Activated CD4-positive, CD25-positive, alpha-beta regulatory T cell treated with anti-CD3 and anti-CD28 coated beads, Interleukin-2, amount 50 U/mL, for 72 hours (primary cell): ENCODE data around the gene SLC22A3.
"Not testable (repeated sequence)": the region's sequence is repeated elsewhere in the genome, so short reads cannot be mapped to it uniquely, and the experiment has no call there.

Source experiments
- DNase-seq: peaks from one replicate; pipeline ENCODE4 v3.0.0; 2021

Gene SLC22A3

GRCh38 chr6:160449787-160450186 is 101.6 kb downstream of the SLC22A3 start:
- not testable (repeated sequence) for DNase-seq

DNA sequence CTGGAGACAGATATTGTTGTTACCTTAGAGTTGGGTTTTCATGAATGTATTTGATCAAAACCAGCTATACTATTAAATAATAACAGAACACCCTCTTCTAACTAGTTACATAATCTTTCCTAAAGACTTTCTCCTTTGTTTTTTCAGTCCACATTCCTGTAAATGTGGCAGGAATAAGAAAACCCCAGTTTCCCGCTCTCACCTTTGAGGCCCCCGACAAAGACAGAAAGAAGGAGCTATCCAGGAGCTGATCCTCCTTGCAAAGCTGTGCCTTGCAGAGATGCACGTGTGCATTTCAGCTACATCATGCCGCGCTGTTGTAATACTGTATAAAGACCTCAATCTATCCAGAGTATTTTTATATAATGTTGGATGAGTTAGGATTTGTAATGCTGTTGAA is 102.7 kb downstream of the SLC22A3 start:
- DNase-seq = no peak

- DNase-seq = no peak
Observed at GRCh38 chr6:160454303-160454702, 106.1 kb downstream of the SLC22A3 start.

DNA sequence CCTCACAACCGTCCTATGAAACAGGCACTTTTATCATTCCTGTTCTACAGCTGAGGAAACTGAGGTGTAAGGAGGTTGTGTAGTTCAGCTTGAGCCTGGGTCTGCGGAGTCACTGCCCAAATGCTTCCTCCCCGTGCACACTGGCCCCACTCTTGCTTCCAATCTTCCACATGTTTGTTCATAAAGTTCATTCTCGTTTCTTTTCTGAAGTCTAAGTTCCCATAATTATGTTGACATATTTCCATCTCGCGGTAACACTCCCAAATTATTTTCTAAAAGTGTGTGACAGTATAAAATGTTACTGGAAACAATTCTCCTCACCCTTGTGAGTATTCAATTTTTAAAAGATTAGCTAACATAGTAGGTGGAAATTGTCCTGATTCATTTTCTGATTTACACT is 106.9 kb downstream of the SLC22A3 start:
- no peak for DNase-seq

DNA sequence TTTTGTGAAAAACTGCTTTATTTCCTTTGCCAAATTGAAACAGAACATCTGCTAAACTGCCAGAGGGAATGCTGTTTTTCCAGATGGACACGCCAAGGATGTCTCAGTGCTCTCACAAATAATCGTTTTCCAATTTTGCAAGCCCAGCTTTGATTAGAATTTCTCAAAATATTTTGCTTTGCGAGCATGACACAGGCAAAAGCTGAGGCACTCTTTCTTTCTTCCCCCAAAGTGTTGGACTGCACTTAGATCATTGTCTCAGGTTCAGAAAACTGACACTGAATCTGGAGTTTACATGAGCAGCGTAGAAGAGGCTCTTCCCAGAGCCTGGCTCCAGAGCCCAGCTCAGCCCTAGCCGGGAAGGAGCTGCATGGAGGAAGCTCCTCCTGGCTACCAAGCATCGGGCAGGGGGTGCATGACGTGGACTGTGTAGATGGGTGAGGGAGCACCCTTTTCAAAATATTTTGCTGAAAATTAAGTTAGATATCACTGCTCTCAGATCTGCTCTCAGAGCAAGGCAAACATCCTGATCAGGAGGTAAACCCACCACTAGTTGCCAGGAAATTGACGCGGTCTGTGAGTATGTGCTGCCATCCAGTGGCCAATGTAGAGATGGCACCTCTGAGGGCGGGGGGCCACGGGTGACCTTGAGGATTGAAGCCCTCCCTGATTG is 107.5 kb downstream of the SLC22A3 start:
- peak; percentile 74 for DNase-seq

DNA sequence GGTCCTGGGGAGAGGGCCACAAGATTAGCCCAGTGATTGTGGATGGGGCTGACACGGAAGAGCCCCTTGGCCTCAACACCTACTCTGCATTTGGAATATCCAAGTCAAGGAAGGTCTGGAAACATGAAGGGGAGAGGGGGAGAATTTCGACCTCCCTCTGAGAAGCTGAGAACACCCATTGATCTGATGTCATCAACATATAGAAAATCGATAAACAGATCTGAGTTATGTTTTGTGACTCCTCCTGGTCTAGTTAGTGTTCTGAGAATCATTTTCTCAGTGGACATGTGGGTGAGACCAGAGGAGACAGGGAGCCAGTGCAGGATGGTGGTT is 108.0 kb downstream of the SLC22A3 start:
- no peak for DNase-seq

DNA sequence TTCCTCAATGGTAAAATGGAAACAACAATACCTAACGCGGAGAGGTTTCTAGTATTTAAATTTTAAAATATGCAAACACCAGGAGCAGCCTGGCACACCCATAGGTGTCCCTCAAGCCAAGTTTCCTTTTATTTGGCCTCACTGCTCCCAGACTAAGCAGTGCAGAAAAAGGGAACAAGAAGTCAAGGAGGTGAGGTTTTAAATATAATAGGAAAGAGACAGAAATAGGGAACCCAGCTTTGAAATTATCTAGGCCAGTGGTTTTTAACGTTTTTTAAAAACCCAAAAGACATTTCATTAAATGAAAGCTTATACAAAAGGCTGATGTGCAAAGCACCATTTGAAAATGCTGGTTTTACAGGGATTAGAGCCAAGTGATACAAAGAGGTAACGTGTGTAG is 109.6 kb downstream of the SLC22A3 start:
- DNase-seq = no peak

GRCh38 chr6:160461641-160462040 is 113.5 kb downstream of the SLC22A3 start:
- no peak for DNase-seq

DNA sequence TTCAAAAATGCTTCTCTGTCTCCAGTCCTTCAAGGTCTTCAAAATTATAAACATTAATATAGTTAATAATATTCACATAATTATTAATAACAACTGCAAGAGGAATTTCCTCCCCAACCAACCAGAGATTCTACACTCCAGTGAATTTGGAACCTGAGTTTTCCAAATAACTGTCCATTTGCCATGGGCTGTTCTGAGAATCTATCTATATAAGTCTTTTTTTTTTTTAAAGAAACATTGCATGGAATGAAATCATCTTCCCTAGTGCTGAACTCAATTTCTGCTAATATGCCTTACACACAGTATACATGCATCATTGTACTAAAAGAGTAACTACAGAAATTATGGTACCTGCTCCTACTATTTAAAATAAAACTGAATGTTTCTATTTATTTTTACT is 113.9 kb downstream of the SLC22A3 start:
- no peak for DNase-seq

- DNase-seq = peak; percentile 38
Observed at GRCh38 chr6:160462551-160463109, 114.5 kb downstream of the SLC22A3 start.

DNA sequence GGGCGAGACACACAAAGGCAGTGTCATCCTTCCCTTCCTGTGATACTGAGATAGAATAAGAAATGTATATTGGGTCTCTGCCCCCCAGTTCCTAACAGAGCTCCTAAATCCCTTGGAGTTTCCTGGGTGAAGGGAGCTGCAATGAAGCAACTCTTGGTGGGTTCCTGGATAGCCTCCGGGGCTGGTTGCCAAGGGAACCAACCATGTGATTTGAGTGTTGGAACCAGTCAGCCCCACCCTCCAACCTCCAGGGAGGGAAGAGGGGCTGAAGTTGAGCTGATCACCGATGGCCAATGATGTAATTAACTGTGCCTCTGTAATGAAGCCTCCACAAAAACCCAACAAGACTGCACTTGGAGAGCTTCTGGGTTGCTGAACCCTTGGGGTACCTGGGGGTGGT is 116.6 kb downstream of the SLC22A3 start:
- DNase-seq = no peak

- not testable (repeated sequence) for DNase-seq
Observed at GRCh38 chr6:160467261-160467871, 119.2 kb downstream of the SLC22A3 start.

GRCh38 chr6:160469153-160469552 is 121.0 kb downstream of the SLC22A3 start:
- DNase-seq = no peak

DNA sequence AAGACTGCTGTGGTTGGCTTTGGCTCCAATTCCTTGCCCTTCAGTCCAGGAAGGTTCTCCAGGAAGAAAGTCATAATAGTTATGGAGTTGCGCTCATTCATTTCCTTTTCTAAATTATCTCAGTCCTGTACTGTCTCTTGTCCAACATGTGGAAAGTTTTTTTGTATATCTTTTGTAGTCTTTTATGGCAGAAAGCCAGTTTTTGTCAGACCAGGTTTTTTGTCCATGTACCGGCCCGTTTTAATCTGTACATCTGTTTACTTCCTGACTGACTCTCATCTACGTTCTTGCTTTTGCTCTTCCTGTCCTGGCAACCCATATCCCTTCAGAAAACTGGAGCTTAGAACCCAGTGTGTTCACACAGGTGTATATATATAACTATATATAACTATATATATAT is 127.9 kb downstream of the SLC22A3 start:
- not testable (repeated sequence) for DNase-seq

DNA sequence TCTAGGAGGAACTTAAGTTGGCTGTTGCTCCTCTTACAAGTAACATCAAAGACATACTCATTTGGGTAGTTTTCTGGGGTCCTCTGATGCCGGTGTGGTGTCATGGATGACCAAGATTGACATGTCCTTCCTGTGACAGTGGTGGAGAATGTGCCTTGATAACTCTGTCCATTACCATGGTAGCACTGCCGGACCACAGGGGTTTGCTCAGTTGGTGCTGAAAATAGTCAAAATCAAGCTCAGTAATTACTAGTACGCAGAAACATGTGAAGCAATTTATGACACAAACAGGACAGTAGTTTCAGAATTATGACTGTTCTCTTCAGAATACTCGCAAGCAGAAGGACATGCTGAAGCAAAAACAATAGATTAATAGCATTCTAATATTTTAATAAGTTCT is 128.9 kb downstream of the SLC22A3 start:
- DNase-seq = not testable (repeated sequence)

DNA sequence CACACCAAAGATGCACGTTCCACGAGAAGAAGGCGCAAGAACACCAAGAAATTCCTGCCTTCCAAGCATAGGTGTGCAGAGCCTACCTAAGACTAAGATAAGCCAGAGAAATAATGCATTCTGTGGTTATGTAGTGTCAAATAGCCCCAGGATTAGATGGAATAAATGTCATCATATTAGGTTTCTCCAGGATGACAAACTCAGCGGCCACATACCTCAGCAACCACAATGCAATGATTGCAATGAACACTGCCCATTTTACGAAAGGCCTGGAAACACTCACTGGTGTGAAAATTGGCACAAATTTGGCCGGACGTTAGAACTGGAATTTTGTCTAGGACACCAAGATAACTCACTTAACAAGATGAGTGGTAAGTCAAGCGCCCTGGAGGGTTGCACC is 129.7 kb downstream of the SLC22A3 start:
- DNase-seq = no peak

GRCh38 chr6:160487116-160487515 is 138.9 kb downstream of the SLC22A3 start:
- DNase-seq = no peak

DNA sequence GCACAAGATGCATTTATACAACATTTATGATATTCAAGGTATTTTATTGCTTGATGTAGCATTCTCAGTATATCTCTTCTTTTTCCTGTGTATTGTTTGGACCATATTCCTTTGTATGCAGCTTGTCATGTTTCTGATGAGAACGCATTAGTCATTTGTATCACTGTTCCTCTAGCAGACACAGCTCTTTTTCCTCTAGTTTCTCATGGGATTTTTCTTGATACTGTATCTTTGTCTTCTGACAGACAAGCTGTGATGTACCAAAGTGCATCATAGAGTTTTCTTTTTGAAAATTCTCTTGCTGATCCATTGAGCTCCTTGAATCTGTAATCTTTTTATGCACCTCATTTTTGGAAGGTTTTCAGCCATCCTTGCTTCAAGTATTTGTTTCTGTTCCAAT is 140.9 kb downstream of the SLC22A3 start:
- no peak for DNase-seq

DNA sequence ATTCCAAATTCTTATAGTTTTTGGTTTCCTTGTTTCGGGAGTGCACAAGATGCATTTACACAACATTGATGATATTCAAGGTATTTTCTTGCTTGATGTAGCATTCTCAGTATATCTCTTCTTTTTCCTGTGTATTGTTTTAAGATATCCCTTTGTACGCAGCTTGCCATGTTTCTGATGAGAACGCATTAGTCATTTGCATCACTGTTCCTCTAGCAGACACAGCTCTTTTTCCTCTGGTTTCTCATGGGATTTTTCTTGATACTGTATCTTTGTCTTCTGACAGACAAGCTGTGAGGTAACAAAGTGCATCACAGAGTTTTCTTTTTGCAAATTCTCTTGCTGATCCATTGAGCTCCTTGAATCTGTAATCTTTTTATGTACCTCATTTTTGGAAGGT is 146.4 kb downstream of the SLC22A3 start:
- no peak for DNase-seq

DNA sequence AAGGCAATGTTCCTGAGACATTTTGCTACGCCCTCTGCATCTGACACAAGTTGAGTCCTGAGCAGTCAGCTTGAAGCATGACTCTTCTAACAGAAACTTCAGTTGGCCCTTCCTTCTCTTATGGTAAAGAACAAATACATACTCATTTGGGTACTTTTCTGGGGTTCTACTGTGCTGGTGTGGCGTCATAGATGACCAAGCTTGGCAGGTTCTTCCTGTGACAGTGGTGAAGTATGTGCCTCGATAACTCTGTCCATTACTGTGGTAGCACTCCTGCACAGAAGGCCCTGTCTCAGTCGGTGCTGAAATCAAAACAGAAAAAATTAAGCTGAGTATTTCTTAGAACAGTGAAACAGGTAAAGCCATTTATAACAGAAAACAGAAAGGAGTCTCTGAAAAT is 152.5 kb downstream of the SLC22A3 start:
- no peak for DNase-seq
